ENCODE results near the gene GLIPR2.

DNA sequence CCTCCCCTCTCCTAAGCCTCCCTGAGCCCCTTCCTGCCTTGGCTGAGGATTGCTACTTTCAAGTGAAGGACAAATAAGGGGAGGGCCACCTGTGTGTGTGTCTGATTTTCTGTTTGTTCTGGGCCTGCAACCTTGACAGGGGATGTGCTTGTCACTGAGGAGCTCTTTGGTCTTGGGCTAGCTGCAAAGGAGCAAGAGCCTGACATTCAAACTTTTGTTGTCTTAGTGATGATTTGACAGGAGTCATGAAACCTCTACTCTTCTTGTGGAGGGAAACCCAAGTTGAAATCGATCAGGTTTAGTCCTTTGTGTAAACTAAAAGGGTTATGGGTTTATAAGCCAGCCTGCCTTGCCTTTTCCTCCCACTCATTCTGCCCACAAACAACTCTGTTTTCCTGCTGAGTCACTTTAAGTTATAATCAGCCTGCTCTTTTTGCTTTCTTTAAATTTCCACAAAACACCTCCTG, 71.0 kb downstream of the GLIPR2 start:
- no peak for TF ChIP-seq SP2 (tag by site-specific recombination; IDR thresholded peaks at IDR 0.05)
- TF ChIP-seq ZNF274 (IDR thresholded peaks at IDR 0.05; ENCODE audit: low read length): no peak
- no peak for TF ChIP-seq ZNF274 (tag by site-specific recombination; IDR thresholded peaks at IDR 0.05; ENCODE audit: borderline replicate concordance)
- TF ChIP-seq PRDM1 (tag by site-specific recombination; IDR thresholded peaks at IDR 0.05): no peak
- no peak for TF ChIP-seq HOXD13 (CRISPR knock-in tag; IDR thresholded peaks at IDR 0.05; ENCODE audit: borderline replicate concordance)
- TF ChIP-seq, protein P1, sequence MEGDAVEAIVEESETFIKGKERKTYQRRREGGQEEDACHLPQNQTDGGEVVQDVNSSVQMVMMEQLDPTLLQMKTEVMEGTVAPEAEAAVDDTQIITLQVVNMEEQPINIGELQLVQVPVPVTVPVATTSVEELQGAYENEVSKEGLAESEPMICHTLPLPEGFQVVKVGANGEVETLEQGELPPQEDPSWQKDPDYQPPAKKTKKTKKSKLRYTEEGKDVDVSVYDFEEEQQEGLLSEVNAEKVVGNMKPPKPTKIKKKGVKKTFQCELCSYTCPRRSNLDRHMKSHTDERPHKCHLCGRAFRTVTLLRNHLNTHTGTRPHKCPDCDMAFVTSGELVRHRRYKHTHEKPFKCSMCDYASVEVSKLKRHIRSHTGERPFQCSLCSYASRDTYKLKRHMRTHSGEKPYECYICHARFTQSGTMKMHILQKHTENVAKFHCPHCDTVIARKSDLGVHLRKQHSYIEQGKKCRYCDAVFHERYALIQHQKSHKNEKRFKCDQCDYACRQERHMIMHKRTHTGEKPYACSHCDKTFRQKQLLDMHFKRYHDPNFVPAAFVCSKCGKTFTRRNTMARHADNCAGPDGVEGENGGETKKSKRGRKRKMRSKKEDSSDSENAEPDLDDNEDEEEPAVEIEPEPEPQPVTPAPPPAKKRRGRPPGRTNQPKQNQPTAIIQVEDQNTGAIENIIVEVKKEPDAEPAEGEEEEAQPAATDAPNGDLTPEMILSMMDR (tag by site-specific recombination; IDR thresholded peaks at IDR 0.05): no peak
- no peak for TF ChIP-seq ZNF629 (tag by site-specific recombination; IDR thresholded peaks at IDR 0.05)
- TF ChIP-seq SETDB1 (IDR thresholded peaks at IDR 0.05; ENCODE audit: insufficient read length, low read length): no peak
- TF ChIP-seq ZNF174 (tag by site-specific recombination; IDR thresholded peaks at IDR 0.05): no peak
- TF ChIP-seq ZNF133 (tag by site-specific recombination; IDR thresholded peaks at IDR 0.05): no peak
- TF ChIP-seq, protein P2, sequence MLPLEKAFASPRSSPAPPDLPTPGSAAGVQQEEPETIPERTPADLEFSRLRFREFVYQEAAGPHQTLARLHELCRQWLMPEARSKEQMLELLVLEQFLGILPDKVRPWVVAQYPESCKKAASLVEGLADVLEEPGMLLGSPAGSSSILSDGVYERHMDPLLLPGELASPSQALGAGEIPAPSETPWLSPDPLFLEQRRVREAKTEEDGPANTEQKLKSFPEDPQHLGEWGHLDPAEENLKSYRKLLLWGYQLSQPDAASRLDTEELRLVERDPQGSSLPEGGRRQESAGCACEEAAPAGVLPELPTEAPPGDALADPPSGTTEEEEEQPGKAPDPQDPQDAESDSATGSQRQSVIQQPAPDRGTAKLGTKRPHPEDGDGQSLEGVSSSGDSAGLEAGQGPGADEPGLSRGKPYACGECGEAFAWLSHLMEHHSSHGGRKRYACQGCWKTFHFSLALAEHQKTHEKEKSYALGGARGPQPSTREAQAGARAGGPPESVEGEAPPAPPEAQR (tag by site-specific recombination; IDR thresholded peaks at IDR 0.05): no peak
- no peak for TF ChIP-seq ZNF350 (tag by site-specific recombination; IDR thresholded peaks at IDR 0.05)
- TF ChIP-seq ZNF366 (tag by site-specific recombination; conservative IDR thresholded peaks at IDR 0.05): no peak
- TF ChIP-seq, protein P3, sequence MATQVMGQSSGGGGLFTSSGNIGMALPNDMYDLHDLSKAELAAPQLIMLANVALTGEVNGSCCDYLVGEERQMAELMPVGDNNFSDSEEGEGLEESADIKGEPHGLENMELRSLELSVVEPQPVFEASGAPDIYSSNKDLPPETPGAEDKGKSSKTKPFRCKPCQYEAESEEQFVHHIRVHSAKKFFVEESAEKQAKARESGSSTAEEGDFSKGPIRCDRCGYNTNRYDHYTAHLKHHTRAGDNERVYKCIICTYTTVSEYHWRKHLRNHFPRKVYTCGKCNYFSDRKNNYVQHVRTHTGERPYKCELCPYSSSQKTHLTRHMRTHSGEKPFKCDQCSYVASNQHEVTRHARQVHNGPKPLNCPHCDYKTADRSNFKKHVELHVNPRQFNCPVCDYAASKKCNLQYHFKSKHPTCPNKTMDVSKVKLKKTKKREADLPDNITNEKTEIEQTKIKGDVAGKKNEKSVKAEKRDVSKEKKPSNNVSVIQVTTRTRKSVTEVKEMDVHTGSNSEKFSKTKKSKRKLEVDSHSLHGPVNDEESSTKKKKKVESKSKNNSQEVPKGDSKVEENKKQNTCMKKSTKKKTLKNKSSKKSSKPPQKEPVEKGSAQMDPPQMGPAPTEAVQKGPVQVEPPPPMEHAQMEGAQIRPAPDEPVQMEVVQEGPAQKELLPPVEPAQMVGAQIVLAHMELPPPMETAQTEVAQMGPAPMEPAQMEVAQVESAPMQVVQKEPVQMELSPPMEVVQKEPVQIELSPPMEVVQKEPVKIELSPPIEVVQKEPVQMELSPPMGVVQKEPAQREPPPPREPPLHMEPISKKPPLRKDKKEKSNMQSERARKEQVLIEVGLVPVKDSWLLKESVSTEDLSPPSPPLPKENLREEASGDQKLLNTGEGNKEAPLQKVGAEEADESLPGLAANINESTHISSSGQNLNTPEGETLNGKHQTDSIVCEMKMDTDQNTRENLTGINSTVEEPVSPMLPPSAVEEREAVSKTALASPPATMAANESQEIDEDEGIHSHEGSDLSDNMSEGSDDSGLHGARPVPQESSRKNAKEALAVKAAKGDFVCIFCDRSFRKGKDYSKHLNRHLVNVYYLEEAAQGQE (tag by site-specific recombination; IDR thresholded peaks at IDR 0.05): no peak
- TF ChIP-seq ZNF394 (tag by site-specific recombination; IDR thresholded peaks at IDR 0.05; ENCODE audit: borderline replicate concordance): no peak

Data from HEK293 (cell line).